H1 (cell line): ENCODE results near the gene ACVR1. TPM values are rescaled to one million over a fixed set of nuclear protein-coding genes. Genes with fewer than 3 reads are reported as not detected.

Experiments used
- CTCF ChIA-PET: fragments of 300-600 bp; sonication (Branson Sonifier 250); formaldehyde crosslinking; loops from one replicate; lab custom pipeline; 2021; ENCODE audit not compliant: partially characterized antibody; lab: Charles Lee
- POLR2A ChIA-PET: fragments of 300-600 bp; sonication (Branson Sonifier 250); formaldehyde crosslinking; loops from one replicate; lab custom pipeline; 2021; ENCODE audit warnings: inconsistent platforms; ENCODE audit not compliant: partially characterized antibody; lab: Charles Lee
- DNase-seq, 2 experiments: peaks; one replicate each; pipeline versions ENCODE4 v3.0.0 to v3.0.0-alpha.2; 2010 to 2022; ENCODE audit warnings: low spot score in 2 of 2, low read depth in 1 of 2, mixed read lengths in 1 of 2
- FAIRE-seq: peaks from 2 replicates; lab custom pipeline; 2011; peaks lifted over from hg19 to GRCh38; lab: Jason Lieb, UNC
- H2AFZ ChIP-seq: 2 replicates; pipeline ENCODE4 v1.8.1; 2012; ENCODE audit warnings: low read length, inconsistent platforms
- H2AK5ac ChIP-seq: 2 replicates; pipeline ENCODE4 v1.6.1; 2013; ENCODE audit warnings: low read depth, low read length
- H2BK120ac ChIP-seq: replicated peaks from 2 replicates; pipeline ENCODE3; 2013; ENCODE audit warnings: low read depth, low read length, inconsistent platforms
- H2BK12ac ChIP-seq: 2 replicates; pipeline ENCODE4 v1.6.1; 2013; ENCODE audit warnings: low read depth, low read length
- H2BK15ac ChIP-seq: 2 replicates; pipeline ENCODE4 v1.6.1; 2013; ENCODE audit warnings: low read length
- H2BK20ac ChIP-seq: 2 replicates; pipeline ENCODE4 v1.6.1; 2013; ENCODE audit warnings: low read length
- H2BK5ac ChIP-seq: 2 replicates; pipeline ENCODE4 v1.6.1; 2013; ENCODE audit warnings: low read depth, low read length
- H3K14ac ChIP-seq: 2 replicates; pipeline ENCODE4 v1.6.1; 2013; ENCODE audit warnings: inconsistent platforms; ENCODE audit not compliant: insufficient read length
- H3K18ac ChIP-seq: 2 replicates; pipeline ENCODE4 v1.6.1; 2013; ENCODE audit warnings: low read length; ENCODE audit errors: extremely low read depth
- H3K23ac ChIP-seq: 2 replicates; pipeline ENCODE4 v1.6.1; 2013; ENCODE audit warnings: inconsistent platforms; ENCODE audit not compliant: insufficient read length
- H3K23me2 ChIP-seq: 2 replicates; pipeline ENCODE4 v1.6.1; 2013; ENCODE audit warnings: low read depth, low read length
- H3K27ac ChIP-seq: 2 replicates; pipeline ENCODE4 v1.6.1; 2011; ENCODE audit warnings: low read depth, low read length, inconsistent platforms
- H3K27me3 ChIP-seq, 4 experiments: replicated peaks in 1 of 4; 1 replicate in 1 of 4; 2 replicates in 3 of 4; pipeline versions ENCODE4 v1.6.1 to v1.8.1; 2011 to 2013; ENCODE audit warnings: low read length in 3 of 4, mild to moderate bottlenecking in 3 of 4, inconsistent platforms in 2 of 4, mixed read lengths in 2 of 4, moderate library complexity in 1 of 4; ENCODE audit not compliant: control insufficient read depth in 3 of 4, insufficient read depth in 3 of 4; ENCODE audit errors: extremely low read depth in 1 of 4
- H3K36me3 ChIP-seq, 4 experiments: 2 replicates each; pipeline versions ENCODE4 v1.6.1 to v1.8.1; 2011 to 2013; ENCODE audit warnings: mild to moderate bottlenecking in 4 of 4, low read length in 3 of 4, moderate library complexity in 2 of 4, control low read depth in 1 of 4, inconsistent platforms in 1 of 4; ENCODE audit not compliant: insufficient read depth in 4 of 4, control insufficient read depth in 2 of 4
- H3K4ac ChIP-seq: replicated peaks from 2 replicates; pipeline ENCODE3; 2013; ENCODE audit warnings: low read length, low read depth, mixed read lengths, inconsistent platforms; ENCODE audit not compliant: insufficient read length
- H3K4me1 ChIP-seq, 4 experiments: replicated peaks in 1 of 4; 1 replicate in 1 of 4; 2 replicates in 3 of 4; pipeline versions ENCODE4 v1.6.1 to v1.8.1; 2011 to 2013; ENCODE audit warnings: low read length in 3 of 4, inconsistent platforms in 2 of 4, mixed read lengths in 1 of 4; ENCODE audit not compliant: insufficient read depth in 4 of 4, control insufficient read depth in 3 of 4
- H3K4me2 ChIP-seq, 2 experiments: 2 replicates each; pipeline versions ENCODE4 v1.6.1 to v1.8.1; 2011 to 2013; ENCODE audit warnings: low read depth in 2 of 2, low read length in 2 of 2, control low read depth in 1 of 2, inconsistent platforms in 1 of 2, mild to moderate bottlenecking in 1 of 2; ENCODE audit not compliant: insufficient read depth in 1 of 2
- H3K4me3 ChIP-seq, 4 experiments: fragments of 200-600, 300-600 bp in 1 of 4; sonication (generic), shearing (Covaris generic), sonication (Bioruptor Twin) in 1 of 4; 2 replicates each; pipeline versions ENCODE4 v1.5.1 to v1.8.1; 2011 to 2016; ENCODE audit warnings: low read length in 4 of 4, low read depth in 3 of 4, control low read depth in 2 of 4, inconsistent platforms in 2 of 4, mild to moderate bottlenecking in 2 of 4, mixed read lengths in 1 of 4, moderate library complexity in 1 of 4; ENCODE audit not compliant: insufficient read depth in 2 of 4; ENCODE audit errors: extremely low read depth in 1 of 4
- H3K56ac ChIP-seq: replicated peaks from 2 replicates; pipeline ENCODE3; 2013; ENCODE audit warnings: low read depth, mild to moderate bottlenecking, mixed read lengths, low read length, inconsistent platforms; ENCODE audit not compliant: insufficient read length
- H3K79me1 ChIP-seq: 2 replicates; pipeline ENCODE4 v1.6.1; 2013; ENCODE audit warnings: low read depth, low read length, control low read depth
- H3K79me2 ChIP-seq, 2 experiments: 2 replicates each; pipeline versions ENCODE4 v1.6.1 to v1.8.1; 2012 to 2013; ENCODE audit warnings: low read length in 2 of 2, mild to moderate bottlenecking in 2 of 2, inconsistent platforms in 1 of 2; ENCODE audit not compliant: insufficient read depth in 2 of 2, control insufficient read depth in 1 of 2
- H3K9ac ChIP-seq, 4 experiments: replicated peaks in 1 of 4; 1 replicate in 1 of 4; 2 replicates in 3 of 4; pipeline versions ENCODE4 v1.6.1 to v1.8.1; 2011 to 2013; ENCODE audit warnings: low read depth in 3 of 4, low read length in 3 of 4, control low read depth in 2 of 4, mild to moderate bottlenecking in 2 of 4, moderate library complexity in 2 of 4, inconsistent platforms in 1 of 4; ENCODE audit errors: extremely low read depth in 1 of 4
- H3K9me3 ChIP-seq, 2 experiments: 2 replicates each; pipeline versions ENCODE4 v1.6.1 to v1.8.1; 2012 to 2013; ENCODE audit warnings: mild to moderate bottlenecking in 2 of 2, moderate library complexity in 2 of 2, control low read depth in 1 of 2, inconsistent platforms in 1 of 2, low read depth in 1 of 2, low read length in 1 of 2, mixed read lengths in 1 of 2; ENCODE audit not compliant: insufficient read depth in 2 of 2
- H4K20me1 ChIP-seq, 2 experiments: replicated peaks in 1 of 2; 2 replicates each; pipeline versions ENCODE3 to v1.8.1; 2011 to 2013; ENCODE audit warnings: inconsistent platforms in 2 of 2, low read length in 2 of 2, mild to moderate bottlenecking in 1 of 2; ENCODE audit not compliant: insufficient read depth in 2 of 2, control insufficient read depth in 1 of 2
- H4K5ac ChIP-seq: 2 replicates; pipeline ENCODE4 v1.6.1; 2013; ENCODE audit warnings: low read length, low read depth, mixed read lengths, inconsistent platforms; ENCODE audit not compliant: insufficient read length
- H4K8ac ChIP-seq: 2 replicates; pipeline ENCODE4 v1.8.0; 2013; ENCODE audit warnings: mild to moderate bottlenecking, moderate library complexity, low read length, inconsistent platforms; ENCODE audit not compliant: insufficient read depth; ENCODE audit errors: extremely low read depth
- H4K91ac ChIP-seq: replicated peaks from 2 replicates; pipeline ENCODE3; 2013; ENCODE audit warnings: low read length, mixed read lengths, inconsistent platforms; ENCODE audit not compliant: insufficient read length
- BCL11A ChIP-seq, 2 experiments: IDR thresholded peaks; one replicate each; pipeline ENCODE4 v1.6.1; 2011; ENCODE audit warnings: low read depth in 2 of 2, low read length in 2 of 2, mild to moderate bottlenecking in 2 of 2
- JUND ChIP-seq: IDR thresholded peaks from 2 replicates; pipeline ENCODE4 v1.6.1; 2011; ENCODE audit warnings: mild to moderate bottlenecking, improper control_type of control experiment, low read length
- KDM1A ChIP-seq: fragments of 200-600, 300-600 bp; sonication (generic); IDR thresholded peaks from 2 replicates; pipeline ENCODE4 v1.7.1; 2016; ENCODE audit warnings: mild to moderate bottlenecking, low read length, borderline replicate concordance
- SAP30 ChIP-seq: fragments of 300-600 bp; sonication (generic); IDR thresholded peaks from 2 replicates; pipeline ENCODE4 v1.7.1; 2012; ENCODE audit warnings: low read length, moderate library complexity, mild to moderate bottlenecking, inconsistent platforms; ENCODE audit not compliant: insufficient read depth, insufficient replicate concordance
- SIRT6 ChIP-seq: IDR thresholded peaks from one replicate; pipeline ENCODE4 v1.7.1; 2012; ENCODE audit warnings: low read length, inconsistent platforms
- SP1 ChIP-seq: IDR thresholded peaks from 2 replicates; pipeline ENCODE4 v1.6.1; 2011; ENCODE audit warnings: low read depth, low read length
- SUZ12 ChIP-seq: fragments of 200-600 bp; sonication (generic); IDR thresholded peaks from 2 replicates; pipeline ENCODE4 v1.6.1; 2012; ENCODE audit warnings: mild to moderate bottlenecking, inconsistent platforms, low read length, moderate library complexity, mixed read lengths
- YY1 ChIP-seq: IDR thresholded peaks from 2 replicates; pipeline ENCODE4 v1.6.1; 2011; ENCODE audit warnings: low read depth, mild to moderate bottlenecking, low read length
- WGBS, 2 experiments: shearing (Covaris generic) in 1 of 2; methylation state at CpG; one replicate each; pipeline versions ENCODE4 v1.1.6 to v1.1.7; 2013 to 2015; ENCODE audit warnings: low lambda C conversion rate in 2 of 2, mixed read lengths in 2 of 2, inconsistent platforms in 1 of 2, low coverage in 1 of 2, missing lambda C conversion rate in 1 of 2; ENCODE audit not compliant: insufficient replicate concordance in 2 of 2, insufficient coverage in 1 of 2, insufficient read length in 1 of 2; ENCODE audit errors: extremely low coverage in 1 of 2, missing lambda C conversion rate in 1 of 2; 5-methylcytosine and 5-hydroxymethylcytosine counted together
- polyA plus RNA-seq, 7 experiments: library from polyadenylated mRNA; depleted of rRNA in 3 of 7; stranded (reverse) in 5 of 7; unstranded in 2 of 7; fragments of >200 nt in 5 of 7; fragments of 200-250 nt in 2 of 7; gene quantifications; 1 replicate in 5 of 7; 2 replicates in 1 of 7; 4 replicates in 1 of 7; pipeline versions ENCODE4 v1.2.1 to v1.2.3, GENCODE V29; 2011 to 2013; ENCODE audit warnings: missing spikeins in 2 of 7, mixed read lengths in 2 of 7
- total RNA-seq: library from RNA; stranded (reverse); fragmentation: NEBNext Ultra II Directional; extraction: Animal tissue kit (Norgen Biotek cat#: 25700); gene quantifications from 2 replicates; pipeline ENCODE4 v1.2.1, GENCODE V29; 2021
- TF ChIP-seq, protein P1 (sequence below): IDR thresholded peaks from 2 replicates; pipeline ENCODE4 v1.6.1; 2011; ENCODE audit warnings: low read length, improper control_type of control experiment

The ACVR1 gene
- total and polyA plus RNA-seq, 2 of the 8 experiments (the other 6 are each of a cell fraction or from before 2014, with no cell fraction given) = 8.5 to 17.7 TPM

DNA sequence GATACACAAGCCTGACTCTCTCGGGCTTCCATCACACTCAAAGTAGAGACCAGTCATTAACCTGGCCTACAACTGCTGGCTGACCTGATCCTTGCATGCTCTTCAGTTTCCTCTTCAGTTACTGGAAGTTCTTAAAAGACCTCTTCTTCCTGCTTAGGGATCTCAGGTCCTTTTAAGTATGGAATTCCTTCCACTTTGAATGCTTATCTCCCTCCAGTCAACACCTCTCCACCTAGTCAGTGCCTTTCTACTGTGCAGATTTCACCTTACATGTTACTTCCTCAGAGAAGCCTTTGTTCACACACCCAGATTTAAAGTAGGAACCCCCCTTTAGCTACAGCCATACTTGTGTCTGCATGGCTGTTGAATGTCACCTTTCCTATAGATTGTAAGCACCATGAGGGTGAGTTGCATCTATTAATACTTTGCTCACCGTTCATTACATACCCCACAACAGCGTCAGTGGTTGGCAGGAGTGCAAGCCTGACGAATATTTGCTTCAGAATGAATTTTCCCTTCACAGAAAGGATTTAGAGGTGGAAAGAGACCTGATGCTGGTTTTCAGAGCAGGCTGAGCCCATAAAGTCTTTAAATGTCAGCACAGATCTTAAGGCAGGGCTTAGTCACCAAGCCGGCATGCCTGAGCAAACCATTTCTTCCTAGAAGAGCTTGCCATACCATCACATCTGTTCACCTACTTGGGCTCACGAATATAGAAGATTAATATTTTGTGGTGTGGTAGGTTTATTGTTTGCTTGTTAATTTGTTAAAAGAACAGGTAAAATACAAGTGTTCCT, 90.1 kb downstream of the ACVR1 start:
- H2BK120ac ChIP-seq = no peak overlapping the region
- no peak overlapping the region for H4K91ac ChIP-seq
- DNase-seq (no peak), FAIRE-seq (no peak)
- H3K14ac ChIP-seq = no peak overlapping the region
- no peaks in the 10 kb centered on the region for H4K20me1 ChIP-seq
- H3K27ac ChIP-seq = no peak overlapping the region
- no peaks in the 10 kb centered on the region for H3K27me3 ChIP-seq
- H3K4me2 ChIP-seq = no peak overlapping the region
- H3K23ac ChIP-seq = no peak overlapping the region
- no peak overlapping the region for H2BK12ac ChIP-seq
- H4K8ac ChIP-seq = no peak overlapping the region
- ChIA-PET CTCF (interaction anchor here (1.5 to 5.8 kb wide), 3 partner anchors 13 to 225 kb away, joined by 3 to 26 read pairs (median 8); no protein-coding TSS in a partner anchor), POLR2A (no interaction called here)
- H3K56ac ChIP-seq = no peak overlapping the region
- no peak overlapping the region for H3K18ac ChIP-seq
- H3K79me2 ChIP-seq = no peaks in the 10 kb centered on the region
- H4K5ac ChIP-seq = no peak overlapping the region
- no peaks in the 10 kb centered on the region for H3K36me3 ChIP-seq
- no peak overlapping the region for H2BK20ac ChIP-seq
- H3K9ac ChIP-seq = no peak overlapping the region
- no peaks in the 10 kb centered on the region for H3K79me1 ChIP-seq
- peaks cover 0 to 21% (median 5%) of the 10 kb centered on the region in 4 experiments; a peak in 3 of 7 replicates for H3K4me1 ChIP-seq
- WGBS, 2 experiments = 92% methylated on average over 6 of the region's 6 CpGs; no CpG with 5 or more reads in 1 of the 2 experiments
- H3K4ac ChIP-seq = no peak overlapping the region
- no peak overlapping the region for H2AK5ac ChIP-seq
- no peaks in the 10 kb centered on the region; the same call in 1 of the 2 replicates for H3K23me2 ChIP-seq
- no peak overlapping the region for H2BK5ac ChIP-seq
- H2BK15ac ChIP-seq = no peak overlapping the region
- no peak overlapping the region for H2AFZ ChIP-seq
- no peak overlapping the region for H3K4me3 ChIP-seq
- H3K9me3 ChIP-seq = no peaks in the 10 kb centered on the region
- TF ChIP-seq BCL11A (IDR thresholded peaks at IDR 0.05; ENCODE audit: low read depth in 2 of 2, low read length in 2 of 2) (no peak), SUZ12 (no peak), SAP30 (no peak), SP1 (no peak), SIRT6 (no peak), YY1 (no peak), JUND (no peak), KDM1A (no peak)
- TF ChIP-seq, protein P1, sequence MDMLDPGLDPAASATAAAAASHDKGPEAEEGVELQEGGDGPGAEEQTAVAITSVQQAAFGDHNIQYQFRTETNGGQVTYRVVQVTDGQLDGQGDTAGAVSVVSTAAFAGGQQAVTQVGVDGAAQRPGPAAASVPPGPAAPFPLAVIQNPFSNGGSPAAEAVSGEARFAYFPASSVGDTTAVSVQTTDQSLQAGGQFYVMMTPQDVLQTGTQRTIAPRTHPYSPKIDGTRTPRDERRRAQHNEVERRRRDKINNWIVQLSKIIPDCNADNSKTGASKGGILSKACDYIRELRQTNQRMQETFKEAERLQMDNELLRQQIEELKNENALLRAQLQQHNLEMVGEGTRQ = no peak
